ENCODE measurements around the gene MDM4. TPM values are rescaled to one million over a fixed set of nuclear protein-coding genes. Genes with fewer than 3 reads are reported as not detected.
"Not testable (repeated sequence)": the region's sequence is repeated elsewhere in the genome, so short reads cannot be mapped to it uniquely, and the experiment has no call there.

Gene MDM4
- polyA plus RNA-seq, 12 donors = 15.5 to 296 (median 39.9) TPM

DNA sequence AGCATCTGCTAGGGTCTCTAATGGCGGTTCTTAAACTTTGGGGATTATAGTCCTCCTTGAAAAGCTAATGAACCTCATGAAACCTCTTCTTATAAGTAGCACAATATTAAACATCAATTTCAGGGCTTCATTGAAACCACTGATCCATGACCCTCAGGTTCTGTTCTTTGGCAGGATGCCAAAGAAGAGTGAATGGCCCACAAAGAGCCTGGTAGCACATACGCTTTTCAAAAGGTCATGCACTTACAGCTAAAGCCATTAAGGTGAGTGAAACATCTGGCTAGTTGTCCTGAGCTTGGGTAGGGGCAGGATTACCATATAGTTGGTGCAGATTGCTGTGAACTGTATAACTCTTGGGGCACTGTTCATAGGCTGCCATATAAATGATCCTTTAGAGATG is 42.3 kb downstream of the MDM4 start:
- no peak for DNase-seq

GRCh38 chr1:204560002-204560401 is 43.8 kb downstream of the MDM4 start:
- DNase-seq = not testable (repeated sequence)

GRCh38 chr1:204560590-204561150 is 44.5 kb downstream of the MDM4 start:
- DNase-seq = no peak

DNA sequence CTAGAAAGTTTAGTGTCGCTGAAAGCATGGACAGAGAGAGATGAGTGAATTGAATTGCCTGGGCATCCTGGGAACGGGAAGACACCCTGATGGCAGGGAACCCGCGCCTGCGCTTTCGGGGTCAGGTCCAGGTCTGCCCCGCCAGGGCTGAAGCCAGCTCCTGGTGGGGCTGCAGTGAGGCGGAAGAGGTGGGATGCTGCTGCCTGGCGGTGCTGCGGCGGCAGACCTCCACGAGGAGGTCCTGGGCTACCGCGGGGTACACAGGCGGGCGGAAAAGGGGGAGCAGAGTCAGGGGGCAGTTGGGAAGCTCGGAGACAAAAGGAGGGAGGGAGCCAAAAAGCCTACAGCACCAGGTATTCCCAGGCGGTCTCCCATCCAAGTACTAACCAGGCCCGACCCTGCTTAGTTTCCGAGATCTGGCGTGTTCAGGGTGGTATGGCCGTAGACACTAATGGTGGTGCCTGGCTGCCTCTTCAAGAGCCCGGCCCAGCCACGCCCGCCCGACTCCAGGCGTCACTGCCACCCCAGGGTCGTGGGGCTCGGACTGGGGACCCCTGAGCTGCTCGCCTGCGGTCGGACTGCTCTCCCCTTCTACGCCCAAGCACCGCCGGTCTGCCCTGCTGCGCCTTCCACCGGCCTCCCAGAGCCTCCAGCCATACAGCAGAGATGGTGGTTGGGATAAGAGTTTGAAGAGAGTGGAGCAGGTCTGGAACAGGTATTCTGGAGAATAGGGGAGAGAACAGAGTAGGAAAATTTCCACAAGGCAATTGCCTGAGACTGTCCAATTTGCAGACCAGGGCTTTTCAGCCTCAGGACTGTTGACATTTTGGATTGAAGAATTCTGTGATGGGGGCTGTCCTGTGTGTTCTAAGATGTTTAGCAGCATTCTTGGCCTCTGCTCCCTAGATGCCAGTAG is 46.1 kb downstream of the MDM4 start:
- DNase-seq = no peak

GRCh38 chr1:204563307-204563706 is 47.1 kb downstream of the MDM4 start:
- no peak for DNase-seq

DNA sequence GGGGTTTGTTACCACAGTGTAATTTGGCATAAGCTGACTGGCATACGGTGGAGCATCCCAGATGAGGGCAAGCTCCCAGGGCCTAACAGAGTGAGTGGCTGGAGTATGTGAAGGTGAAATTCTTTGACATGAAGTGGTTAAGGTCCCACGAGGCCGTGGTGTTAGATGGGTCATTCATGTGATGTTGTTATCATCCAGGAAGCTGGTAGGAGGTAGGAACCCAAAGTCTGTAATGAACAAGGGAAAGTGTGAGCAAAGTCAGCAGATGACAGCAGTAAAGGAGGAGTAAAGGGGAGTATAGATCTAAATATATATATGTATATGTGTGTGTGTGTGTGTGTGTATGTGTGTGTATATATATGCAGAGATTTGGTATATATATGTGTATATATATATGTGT is 47.6 kb downstream of the MDM4 start:
- no peak for DNase-seq

- DNase-seq = no peak
These were observed 48.6 kb downstream of the MDM4 start for GRCh38 chr1:204564835-204565234.

GRCh38 chr1:204565617-204566582 is 49.7 kb downstream of the MDM4 start:
- peak; percentile 48 for DNase-seq

DNA sequence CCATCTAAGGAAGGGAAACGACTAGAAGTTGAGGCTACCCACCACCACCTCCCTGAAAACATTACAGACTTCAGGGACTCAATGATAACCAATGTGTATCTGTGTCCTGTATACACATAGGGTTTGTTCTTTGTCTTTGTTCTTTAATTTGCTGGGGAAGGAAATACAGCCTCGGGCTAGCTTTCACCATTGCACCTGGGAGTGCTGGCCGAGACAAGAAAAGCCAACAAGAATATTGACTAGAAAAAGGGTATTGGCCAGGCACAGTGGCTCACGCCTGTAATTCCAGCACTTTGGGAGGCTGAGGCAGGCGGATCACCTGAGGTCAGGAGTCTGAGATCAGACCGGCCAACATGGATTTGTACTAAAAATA is 50.4 kb downstream of the MDM4 start:
- DNase-seq = no peak

DNA sequence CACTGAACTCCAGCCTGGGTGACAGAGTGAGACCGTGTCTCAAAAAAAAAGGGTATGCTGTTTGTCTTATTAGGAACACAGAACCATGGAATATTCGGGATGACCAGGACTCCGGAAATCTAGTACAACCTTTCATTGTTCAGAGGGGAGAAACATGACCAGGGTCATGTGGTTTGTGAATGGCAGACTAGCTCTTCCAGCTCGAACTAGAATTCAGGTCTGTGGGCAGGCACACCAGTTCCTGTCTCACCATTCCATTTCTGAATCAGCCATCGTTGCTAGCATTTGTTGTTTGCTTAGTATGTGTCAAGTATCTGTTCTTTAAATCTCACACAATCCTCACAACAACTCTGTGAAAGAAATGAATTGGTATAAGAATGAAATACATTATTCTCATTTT is 50.9 kb downstream of the MDM4 start:
- no peak for DNase-seq

DNA sequence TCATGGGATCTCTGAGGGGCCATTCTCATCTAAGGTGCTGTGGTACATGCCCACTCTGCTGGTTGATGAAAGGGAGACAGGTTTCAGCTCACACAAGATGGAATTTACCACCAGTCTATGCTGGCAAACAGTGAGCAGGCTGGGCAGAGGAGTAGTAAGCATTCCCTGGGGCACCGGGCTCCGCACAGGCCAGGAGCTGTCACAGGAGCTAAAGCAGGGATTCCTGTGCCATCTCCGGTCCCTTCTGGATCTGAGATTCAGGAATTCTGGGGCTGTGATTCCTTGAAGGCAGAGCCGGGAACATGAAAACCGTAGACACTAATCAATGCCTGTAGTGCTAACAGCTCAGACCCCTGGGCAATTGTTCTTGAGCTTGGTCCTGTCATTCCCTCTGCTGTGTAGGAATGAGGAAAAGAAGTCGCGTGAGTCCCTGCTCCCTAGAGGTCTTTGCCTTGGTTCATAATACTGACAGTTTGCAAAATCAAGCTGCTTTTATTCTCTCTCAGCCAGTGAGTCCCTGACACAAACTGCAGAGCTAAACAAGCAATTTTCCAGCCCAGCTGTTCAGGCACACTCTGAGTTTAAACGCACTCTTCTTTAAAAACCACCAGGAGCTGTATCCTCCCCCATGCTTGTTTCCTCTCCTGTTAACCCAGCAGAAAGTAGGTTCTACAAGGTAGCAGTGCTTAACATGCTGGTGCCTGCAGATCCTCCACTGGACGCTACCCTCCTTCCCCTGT is 52.5 kb downstream of the MDM4 start:
- DNase-seq = no peak

- no peak for DNase-seq
These were observed 53.3 kb downstream of the MDM4 start for GRCh38 chr1:204569478-204569877.

- DNase-seq = not testable (repeated sequence)
These were observed 53.8 kb downstream of the MDM4 start for GRCh38 chr1:204570021-204570420.

DNA sequence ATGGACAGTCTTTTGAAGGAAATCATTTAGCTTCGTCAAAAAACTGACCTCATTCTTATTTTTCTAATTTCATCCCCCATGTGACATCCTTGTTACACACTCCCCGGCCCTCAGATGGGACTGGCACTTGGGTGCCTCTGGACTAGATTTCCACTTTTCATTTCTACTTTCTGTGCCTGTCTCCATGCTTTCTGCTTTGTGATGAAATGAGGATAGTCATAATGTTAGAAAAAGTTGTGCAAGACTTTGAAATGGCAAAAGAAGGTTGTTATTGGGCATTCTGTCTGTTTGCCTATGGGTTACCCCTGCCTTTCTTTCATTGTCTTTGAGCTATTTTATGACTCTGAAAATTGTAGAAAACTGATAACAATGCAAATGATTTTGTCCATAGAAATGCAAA is 54.9 kb downstream of the MDM4 start:
- no peak for DNase-seq

GRCh38 chr1:204571631-204572030 is 55.4 kb downstream of the MDM4 start:
- no peak for DNase-seq

GRCh38 chr1:204572923-204573922 is 57.0 kb downstream of the MDM4 start:
- DNase-seq = no peak

- no peak for DNase-seq
These were observed 58.0 kb downstream of the MDM4 start for GRCh38 chr1:204574016-204574864.

GRCh38 chr1:204574865-204575163 is 58.6 kb downstream of the MDM4 start:
- DNase-seq = peak; percentile 17
